ENCODE measurements around the gene L3MBTL4. TPM values are rescaled to one million over a fixed set of nuclear protein-coding genes. Genes with fewer than 3 reads are reported as not detected.

The L3MBTL4 gene
- total and polyA plus RNA-seq, 10 of the 15 experiments (the other 5 are each of a cell fraction or from before 2014, with no cell fraction given), result 1.3 to 8.7 (median 3.8) TPM

- WGBS (ENCODE audit: insufficient coverage, insufficient replicate concordance, low lambda C conversion rate, missing lambda C conversion rate), result 42% methylated on average over 3 of the region's 3 CpGs
- Histone ChIP-seq H3K36me3 (ENCODE audit: control insufficient read depth in 2 of 2, insufficient read depth in 2 of 2, low read length in 1 of 2) (no peaks in the 10 kb centered on the region), H3K4me2 (ENCODE audit: control insufficient read depth, insufficient read depth) (no peak overlapping the region), H3K27me3 (replicated peaks in 1 of 2; ENCODE audit: control insufficient read depth in 2 of 2, insufficient read depth in 2 of 2, low read length in 1 of 2) (no peaks in the 10 kb centered on the region), H3K27ac (ENCODE audit: control insufficient read depth, insufficient read depth) (no peak overlapping the region), H3K79me2 (ENCODE audit: control insufficient read depth, insufficient read depth, low read length) (no peaks in the 10 kb centered on the region), H3K4me3 (no peak overlapping the region), H3K9ac (ENCODE audit: control insufficient read depth, insufficient read depth, low read length) (no peak overlapping the region), H3K4me1 (ENCODE audit: control insufficient read depth, insufficient read depth, low read length) (no peaks in the 10 kb centered on the region), H3K9me3 (replicated peaks; ENCODE audit: control insufficient read depth, insufficient read depth, low read length) (no peaks in the 10 kb centered on the region; the same call in 2 of the 3 replicates), H2AFZ (ENCODE audit: control insufficient read depth, low read depth, low read length) (no peak overlapping the region), H4K20me1 (ENCODE audit: control insufficient read depth, insufficient read depth) (no peaks in the 10 kb centered on the region)
- DNase-seq (ENCODE audit: low read depth, low spot score) (no peak), FAIRE-seq (no peak), ATAC-seq (no peak)
- ChIA-PET CTCF (no interaction called here), POLR2A (no interaction called here), RAD21 (ENCODE audit: unreplicated experiment) (no interaction called here), SMC1A (ENCODE audit: uncharacterized antibody, unreplicated experiment) (no interaction called here)
- TF ChIP-seq RCOR1 (conservative IDR thresholded peaks at IDR 0.05; ENCODE audit: low read depth, low read length), result no peak
- no peak for TF ChIP-seq CBX5 (IDR thresholded peaks at IDR 0.05; ENCODE audit: low read depth)
- TF ChIP-seq IRF5 (IDR thresholded peaks at IDR 0.05; ENCODE audit: borderline replicate concordance), result no peak
- TF ChIP-seq SPI1 (IDR thresholded peaks at IDR 0.05; ENCODE audit: borderline replicate concordance, insufficient read depth, low read depth, low read length), result no peak
- no peak for TF ChIP-seq ZBTB11 (CRISPR knock-in tag; IDR thresholded peaks at IDR 0.05)
- no peak for TF ChIP-seq PAX5 (IDR thresholded peaks at IDR 0.05; ENCODE audit: borderline replicate concordance, low read depth, low read length)
- TF ChIP-seq TAF1 (IDR thresholded peaks at IDR 0.05; ENCODE audit: borderline replicate concordance, low read depth, low read length), result no peak
- no peak for TF ChIP-seq SUZ12 (IDR thresholded peaks at IDR 0.05; ENCODE audit: unreplicated experiment)
- no peak for TF ChIP-seq E4F1 (IDR thresholded peaks at IDR 0.05; ENCODE audit: borderline replicate concordance, partially characterized antibody)
- no TSS peak for BruUV-seq (replicated peaks)
- intact Hi-C loops (cut with micrococcal nuclease; ENCODE audit: unreplicated experiment), result no loop called here
- in situ Hi-C loops (cut with MboI), result no loop called here
Measured at GRCh38 chr18:6158958-6159357, 255.8 kb downstream of the L3MBTL4 start.
